CD4-positive, alpha-beta T cell treated with Interleukin-1 beta for 1 hour (primary cell): ENCODE results near the gene ATG4C.
"Not testable (repeated sequence)": the region's sequence is repeated elsewhere in the genome, so short reads cannot be mapped to it uniquely, and the experiment has no call there.

Experiments used
- DNase-seq, 2 donors: peaks; one replicate each; pipeline ENCODE4 v3.0.0-alpha.2; 2020 to 2022

ATG4C gene, protein sequence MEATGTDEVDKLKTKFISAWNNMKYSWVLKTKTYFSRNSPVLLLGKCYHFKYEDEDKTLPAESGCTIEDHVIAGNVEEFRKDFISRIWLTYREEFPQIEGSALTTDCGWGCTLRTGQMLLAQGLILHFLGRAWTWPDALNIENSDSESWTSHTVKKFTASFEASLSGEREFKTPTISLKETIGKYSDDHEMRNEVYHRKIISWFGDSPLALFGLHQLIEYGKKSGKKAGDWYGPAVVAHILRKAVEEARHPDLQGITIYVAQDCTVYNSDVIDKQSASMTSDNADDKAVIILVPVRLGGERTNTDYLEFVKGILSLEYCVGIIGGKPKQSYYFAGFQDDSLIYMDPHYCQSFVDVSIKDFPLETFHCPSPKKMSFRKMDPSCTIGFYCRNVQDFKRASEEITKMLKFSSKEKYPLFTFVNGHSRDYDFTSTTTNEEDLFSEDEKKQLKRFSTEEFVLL

DNA sequence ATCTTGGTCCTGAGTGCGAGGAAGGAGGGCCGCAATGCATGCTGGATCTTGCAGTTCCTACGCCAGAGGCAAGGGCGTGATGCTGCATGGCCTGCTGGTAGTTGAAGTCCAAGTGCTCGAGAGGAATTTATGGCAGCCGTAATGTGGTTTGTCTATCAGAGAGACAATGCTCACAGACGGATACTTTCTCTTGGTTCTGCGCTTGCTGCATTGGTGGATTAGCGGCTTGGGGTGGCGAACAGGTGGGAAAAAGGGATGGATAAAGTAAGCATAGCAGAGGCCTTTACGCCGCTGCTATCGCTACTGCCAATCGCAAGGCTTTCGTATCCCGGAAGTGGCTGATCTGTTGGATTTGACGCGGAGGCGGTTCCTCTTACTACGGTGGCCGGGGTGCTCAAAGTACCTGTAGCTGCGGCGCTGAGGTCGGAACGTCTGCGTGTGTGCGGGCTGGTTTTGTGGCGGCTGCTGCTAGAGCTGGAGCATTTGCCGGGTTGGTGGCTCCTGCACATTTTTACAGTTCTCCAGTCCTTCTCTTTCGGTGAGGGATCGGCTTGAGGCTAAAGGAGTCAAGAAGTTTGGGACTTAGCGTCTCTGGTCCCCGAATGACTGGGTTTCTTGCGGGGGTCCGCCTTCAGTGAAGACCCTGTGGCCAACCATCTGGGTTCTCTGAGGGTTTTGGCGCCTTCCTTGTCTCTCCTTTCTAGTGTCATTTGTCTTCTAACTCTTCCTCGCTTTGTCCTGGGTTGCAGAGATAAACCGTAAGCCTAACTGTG lies at the start of gene ATG4C:
TSS of gene ATG4C (plus strand) at position 397 of the 773 bp plus-strand sequence. CDS start 19,655 bp downstream, outside the sequence.
- peak; percentile 93 for DNase-seq

DNA sequence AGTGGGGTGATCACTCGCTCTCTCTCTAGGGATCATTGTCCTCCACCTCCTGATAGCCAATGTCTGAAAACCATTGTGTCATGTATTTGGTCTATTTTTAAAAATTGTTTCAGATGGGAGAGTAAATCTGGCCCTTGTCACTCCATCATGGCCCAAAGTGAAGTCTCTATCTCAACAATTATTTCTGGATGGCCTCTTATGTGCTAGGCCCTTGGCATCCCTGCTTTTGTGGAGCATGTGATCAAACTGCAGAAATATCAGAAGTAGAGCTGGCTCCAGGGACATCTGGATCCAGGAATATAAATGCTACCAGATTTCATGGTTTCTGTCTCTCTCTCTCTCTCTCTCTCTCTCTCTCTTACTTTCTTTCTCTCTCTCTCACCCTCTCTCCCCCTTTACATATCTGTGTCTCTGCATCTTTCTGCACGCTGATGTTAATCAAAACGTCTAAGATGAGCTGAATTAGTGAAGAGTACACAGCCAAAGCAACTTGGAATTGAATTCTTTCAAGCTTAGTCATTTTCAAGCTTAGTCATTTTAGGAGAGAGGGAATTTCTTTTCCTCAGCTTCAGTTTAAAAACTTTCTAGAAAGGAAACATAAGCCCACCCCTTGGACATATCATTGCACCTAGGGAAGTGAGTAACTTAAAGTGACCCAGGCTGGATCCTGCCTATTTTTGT lies 48.3 kb upstream of the ATG4C start:
- no peak for DNase-seq

DNA sequence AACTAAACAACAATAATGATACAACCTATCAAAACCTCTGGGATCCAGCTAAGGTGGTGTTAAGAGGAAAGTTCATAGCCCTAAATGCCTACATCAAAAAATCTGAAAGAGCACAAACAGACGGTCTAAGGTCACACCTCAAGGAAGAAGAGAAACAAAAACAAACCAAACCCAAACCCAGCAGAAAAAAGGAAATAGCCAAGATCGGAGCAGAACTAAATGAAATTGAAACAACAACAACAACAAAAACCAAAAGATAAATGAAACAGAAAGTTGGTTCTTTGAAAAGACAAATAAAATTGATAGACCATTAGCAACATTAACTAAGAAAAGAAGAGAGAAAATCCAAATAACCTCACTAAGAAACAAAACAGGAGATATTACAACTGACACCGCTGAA lies 43.2 kb upstream of the ATG4C start:
- DNase-seq: not testable (repeated sequence)

DNA sequence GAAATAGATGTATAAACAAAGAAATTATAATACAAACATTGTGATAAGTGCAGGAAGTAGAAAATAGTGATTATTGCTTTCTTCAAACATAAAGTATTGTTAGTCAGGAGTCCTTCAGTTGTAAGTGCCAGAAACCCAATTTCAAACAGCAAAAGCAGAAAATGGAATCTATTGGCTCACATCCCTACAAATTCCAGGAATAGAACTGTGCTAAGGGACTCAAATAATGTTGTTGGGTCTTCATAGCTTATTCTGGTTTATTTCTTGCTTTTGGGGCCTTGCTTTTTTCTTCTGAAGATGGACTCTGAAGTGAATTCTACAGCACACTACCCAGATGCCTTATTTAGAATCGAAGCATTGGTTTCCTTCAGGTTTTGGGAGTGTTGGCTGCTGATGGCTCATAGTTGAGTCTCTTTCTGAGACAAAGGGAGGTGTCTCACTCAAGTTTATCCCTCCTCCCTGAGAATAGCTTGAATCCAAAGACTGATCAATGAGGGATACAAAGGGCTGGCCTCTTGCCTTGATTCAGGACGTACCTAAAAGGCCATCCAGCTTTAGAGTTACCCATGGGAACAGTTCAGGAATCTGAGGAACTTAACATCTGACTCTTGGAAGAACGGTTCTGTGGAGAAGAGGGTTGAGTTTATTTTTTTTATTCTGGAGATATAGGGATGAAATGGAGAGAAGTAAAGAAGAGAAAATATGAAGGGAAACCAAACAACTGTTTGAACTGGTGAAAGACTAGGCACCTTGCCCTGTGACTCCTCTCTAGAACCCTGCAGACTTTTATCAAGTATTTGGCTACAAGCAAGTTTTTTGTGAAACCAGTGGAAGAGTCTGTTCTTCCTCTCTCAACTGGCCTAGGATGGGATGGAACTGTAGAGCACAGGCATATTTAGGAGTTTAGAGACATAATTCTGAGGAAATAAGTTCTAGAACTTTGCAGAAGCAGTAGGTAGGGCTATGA lies 39.0 kb upstream of the ATG4C start:
- no peak for DNase-seq

DNA sequence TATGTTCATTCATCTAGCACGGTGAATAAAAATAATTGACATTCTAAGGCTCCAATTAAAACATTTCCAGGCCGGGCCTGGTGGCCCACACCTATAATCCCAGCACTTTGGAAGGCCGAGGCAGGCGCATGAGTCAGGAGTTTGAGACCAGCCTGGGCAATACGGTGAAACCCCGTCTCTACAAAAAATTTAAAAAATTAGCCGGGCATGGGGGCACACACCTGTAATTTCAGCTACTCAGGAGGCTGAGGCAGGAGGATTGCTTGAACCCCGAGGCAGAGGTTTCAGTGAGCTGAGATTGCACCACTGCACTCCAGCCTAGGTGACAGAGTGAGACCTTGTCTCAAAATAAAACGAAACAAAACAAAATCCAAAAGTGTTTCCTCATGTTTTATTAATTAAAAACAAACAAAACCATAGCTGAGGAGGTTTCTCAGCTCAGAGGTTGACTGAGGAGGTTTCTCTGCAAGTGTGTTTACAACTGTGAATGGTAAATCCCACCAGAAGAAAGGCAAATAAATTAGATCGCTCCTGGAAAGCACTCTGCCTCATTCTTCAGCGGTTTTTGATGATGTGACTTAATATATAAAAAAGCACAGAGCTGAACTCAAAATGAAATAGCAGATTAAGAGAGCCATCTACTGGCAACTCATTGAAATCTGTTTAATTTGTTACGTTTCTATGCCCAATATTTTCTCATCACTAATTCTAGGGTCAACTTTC lies 37.7 kb upstream of the ATG4C start:
- peak in 1 of 2 donors; percentile 34 for DNase-seq

DNA sequence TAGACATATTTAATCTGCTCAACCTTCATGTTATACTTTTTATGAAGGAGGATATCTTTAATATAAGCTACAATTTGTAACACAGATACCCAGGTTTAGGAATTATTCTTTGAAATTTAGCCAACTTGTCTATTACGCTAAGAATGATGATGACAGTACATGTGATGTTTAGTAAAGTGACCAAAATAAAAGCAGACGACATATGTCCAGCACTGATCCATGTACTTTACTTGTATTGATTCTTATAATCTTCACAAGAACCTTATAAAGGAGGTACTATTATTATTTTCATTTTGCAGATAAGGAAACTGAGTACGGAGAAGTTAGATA lies 37.2 kb upstream of the ATG4C start:
- DNase-seq: no peak

DNA sequence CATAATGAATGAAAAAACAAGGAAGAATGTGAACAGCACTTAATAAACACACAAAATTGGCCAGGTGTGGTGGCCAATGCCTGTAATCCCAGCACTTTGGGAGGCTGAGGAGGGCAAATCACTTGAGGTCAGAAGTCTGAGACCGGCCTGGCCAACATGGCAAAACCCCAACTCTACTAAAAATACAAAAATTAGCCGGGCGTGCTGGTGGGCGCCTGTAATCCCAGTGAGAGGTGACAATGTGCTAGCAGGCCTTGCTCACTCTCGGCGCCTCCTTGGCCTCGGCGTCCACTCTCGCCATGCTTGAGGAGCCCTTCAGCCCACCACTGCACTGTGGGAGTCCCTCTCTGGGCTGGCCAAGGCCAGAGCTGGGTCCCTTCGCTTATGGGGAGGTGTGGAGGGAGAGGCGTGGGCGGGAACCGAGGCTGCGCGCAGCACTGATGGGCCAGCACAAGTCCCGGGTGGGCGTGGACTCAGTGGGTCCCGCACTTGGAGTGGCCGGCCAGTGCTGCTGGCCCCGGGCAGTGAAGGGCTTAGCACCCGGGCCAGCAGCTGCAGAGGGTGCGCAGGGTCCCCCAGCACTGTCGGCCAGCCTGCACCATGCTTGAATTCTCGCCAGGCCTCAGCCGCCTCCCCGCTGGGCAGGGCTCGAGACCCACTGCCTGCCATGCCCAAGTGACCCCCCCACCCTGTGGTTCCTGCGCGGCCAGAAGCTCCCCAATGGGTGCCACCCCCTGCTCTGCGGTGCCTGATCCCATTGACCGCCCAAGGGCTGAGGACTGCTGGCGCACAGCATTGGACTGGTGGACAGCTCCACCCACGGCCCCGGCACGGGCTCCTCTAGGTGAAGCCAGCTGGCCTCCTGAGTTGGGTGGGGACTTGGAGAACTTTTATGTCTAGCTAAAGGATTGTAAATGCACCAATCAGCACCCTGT lies 30.6 kb upstream of the ATG4C start:
- DNase-seq: no peak

DNA sequence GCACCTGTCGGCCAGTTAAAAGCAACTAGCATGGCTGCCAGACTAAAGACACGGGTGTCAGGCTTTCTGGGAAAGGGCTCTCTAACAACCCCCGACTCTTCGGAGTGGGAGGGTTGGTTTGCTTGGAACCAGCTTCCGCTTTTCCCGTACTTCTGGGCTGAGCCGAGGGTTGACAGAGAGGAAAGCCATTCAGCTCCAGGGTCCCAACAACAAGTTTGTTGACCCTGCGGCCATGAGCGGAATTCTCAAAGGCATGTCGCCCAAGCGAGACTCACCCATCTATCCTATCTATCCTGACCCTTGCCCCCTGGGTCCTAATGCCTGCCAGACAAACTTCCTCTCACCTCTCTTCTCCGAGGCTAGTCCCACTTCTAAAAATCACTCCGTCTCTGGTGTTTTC lies 29.0 kb upstream of the ATG4C start:
- DNase-seq: not testable (repeated sequence)

DNA sequence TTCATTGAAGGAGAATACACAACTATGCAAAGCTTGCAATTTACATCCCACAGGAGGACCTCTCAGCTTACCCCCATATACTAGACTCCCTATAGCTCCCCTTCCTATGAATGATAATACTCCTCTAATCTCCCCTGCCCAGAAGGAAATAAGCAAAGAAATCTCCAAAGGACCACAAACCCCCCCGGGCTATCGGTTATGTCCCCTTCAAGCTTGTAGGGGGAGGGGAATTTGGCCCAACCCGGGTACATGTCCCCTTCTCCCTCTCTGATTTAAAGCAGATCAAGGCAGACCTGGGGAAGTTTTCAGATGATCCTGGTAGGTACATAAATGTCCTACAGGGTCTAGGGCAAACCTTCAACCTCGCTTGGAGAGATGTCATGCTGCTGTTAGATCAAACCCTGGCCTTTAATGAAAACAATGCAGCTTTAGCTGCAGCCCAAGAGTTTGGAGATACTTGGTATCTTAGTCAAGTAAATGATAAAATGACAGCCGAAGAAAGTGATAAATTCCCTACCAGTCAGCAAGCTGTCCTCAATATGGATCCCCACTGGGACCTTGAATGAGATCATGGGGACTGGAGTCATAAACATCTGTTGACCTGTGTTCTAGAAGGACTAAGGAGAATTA lies 27.6 kb upstream of the ATG4C start:
- not testable (repeated sequence) for DNase-seq

DNA sequence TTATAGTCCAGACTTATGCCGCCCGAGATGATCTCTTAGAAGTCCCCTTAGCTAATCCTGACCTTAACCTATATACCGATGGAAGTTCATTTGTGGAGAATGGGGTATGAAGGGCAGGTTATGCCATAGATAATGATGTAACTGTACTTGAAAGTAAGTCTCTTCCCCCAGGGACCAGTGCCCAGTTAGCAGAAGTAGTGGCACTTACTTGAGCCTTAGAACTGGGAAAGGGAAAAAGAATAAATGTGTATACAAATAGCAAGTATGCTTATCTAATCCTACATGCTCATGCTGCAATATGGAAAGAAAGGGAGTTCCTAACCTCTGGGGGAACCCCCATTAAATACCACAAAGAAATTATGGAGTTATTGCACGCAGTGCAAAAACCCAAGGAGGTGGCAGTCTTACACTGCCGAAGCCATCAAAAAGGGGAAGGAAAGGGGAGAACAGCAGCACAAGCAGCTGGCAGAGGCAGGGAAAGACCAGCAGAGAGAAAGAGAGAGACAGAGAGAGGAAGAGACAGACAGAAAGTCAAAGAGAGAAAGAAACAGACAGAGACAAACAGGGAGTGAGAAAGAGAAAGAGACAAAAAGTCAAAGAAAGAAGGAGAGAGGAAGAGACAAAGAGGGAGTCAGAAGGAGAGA lies 24.6 kb upstream of the ATG4C start:
- peak in 1 of 2 donors; percentile 9 for DNase-seq

DNA sequence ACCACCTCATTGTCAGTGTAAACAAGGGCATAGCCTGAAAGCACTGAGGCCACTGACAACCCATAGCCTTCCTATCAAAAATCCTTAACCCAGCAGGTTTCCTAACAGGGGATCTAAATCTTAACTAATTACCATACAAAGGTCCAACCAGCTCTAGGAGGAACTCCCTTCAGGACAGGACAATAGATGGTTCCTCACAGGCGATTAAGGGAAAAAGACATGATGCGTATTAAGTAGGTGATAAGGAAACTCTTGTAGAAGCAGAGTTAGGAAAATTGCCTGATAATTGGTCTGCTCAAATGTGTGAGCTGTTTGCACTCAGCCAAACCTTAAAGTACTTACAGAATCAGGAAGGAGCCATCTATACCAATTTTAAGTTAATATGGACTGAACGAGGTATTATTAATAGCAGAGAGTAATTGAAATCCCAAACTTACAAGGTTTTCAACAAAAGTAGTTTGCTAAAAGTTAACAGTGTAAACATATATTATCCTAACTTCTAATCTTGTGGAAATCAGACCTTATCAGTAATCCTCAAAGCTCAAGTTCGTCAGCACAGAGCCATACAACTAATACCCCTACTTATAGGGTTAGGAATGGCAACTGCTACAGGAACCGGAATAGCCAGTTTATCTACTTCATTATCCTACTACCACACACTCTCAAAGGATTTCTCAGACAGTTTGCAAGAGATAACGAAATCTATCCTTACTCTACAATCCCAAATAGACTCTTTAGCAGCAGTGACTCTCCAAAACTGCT lies 23.7 kb upstream of the ATG4C start:
- not testable (repeated sequence) for DNase-seq

DNA sequence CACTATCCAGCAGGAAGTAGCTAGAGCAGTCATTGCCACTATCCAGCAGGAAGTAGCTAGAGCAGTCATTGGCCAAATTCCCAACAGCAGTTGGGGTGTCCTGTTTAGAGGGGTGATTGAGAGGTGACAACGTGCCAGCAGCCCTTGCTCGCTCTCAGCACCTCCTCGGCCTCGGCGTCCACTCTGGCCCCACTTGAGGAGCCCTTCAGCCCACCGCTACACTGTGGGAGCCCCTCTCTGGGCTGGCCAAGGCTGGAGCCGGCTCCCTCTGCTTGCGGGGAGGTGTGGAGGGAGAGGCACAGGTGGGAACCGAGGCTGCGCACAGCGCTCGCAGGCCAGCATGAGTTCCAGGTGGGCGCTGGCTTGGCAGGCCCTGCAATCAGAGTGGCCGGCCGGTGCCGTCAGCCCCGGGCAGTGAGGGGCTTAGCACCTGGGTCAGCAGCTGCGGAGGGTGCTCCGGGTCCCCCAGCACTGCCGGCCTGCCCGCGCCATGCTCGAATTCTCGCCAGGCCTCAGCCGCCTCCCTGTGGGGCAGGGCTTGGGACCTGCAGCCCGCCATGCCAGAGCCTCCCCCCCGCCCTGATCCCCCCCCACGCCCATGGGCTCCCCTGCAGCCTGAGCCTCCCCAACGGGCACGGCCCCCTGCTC lies 22.6 kb upstream of the ATG4C start:
- DNase-seq: not testable (repeated sequence)

DNA sequence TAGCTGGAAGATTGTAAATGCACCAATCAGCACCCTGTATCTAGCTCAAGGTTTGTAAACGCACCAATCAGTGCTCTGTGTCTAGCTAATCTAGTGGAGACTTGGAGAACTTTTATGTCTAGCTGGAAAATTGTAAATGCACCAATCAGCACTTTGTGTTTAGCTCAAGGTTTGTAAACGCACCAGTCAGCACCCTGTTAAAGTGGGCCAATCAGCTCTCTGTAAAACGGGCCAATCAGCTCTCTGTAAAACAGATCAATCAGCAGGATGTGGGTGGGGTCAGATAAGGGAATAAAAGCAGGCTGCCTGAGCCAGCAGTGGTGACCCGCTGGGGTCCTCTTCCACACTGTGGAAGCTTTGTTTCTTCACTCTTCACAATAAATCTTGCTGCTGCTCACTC lies 21.9 kb upstream of the ATG4C start:
- not testable (repeated sequence) for DNase-seq

DNA sequence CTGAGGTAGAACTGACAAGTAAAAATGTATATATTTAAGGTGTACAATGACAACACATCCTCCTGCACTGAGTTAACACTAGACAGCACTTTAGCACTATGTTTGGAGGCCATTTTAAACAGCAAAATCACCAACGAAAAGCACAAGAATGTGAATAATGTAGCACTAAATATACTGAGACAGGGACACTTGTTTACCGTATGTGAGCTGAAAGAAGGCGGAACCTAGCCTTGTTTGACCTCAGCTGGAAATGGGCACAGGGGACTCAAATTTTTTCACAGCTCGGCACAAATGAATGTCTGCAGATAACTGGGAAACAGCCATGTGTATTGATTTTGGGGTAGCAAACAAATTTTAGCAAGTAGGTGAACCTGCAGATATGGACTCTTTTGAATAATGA lies 18.0 kb upstream of the ATG4C start:
- no peak for DNase-seq

DNA sequence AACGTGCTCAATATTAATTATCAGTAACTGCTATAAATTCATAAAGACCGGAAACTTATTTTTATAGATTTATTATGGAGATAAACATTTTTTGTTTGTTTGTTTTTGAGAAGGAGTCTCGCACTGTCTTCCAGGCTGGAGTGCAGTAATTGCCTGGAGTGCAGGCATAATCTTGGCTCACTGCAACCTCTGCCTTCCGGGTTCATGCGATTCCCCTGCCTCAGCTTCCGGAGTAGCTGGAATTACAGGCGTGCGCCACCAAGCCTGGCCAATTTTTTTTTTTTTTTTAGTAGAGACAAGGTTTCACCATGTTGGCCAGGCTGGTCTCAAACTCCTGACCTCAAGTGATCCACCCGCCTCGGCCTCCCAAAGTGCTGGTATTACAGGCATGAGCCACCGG lies 15.4 kb upstream of the ATG4C start:
- DNase-seq: not testable (repeated sequence)

DNA sequence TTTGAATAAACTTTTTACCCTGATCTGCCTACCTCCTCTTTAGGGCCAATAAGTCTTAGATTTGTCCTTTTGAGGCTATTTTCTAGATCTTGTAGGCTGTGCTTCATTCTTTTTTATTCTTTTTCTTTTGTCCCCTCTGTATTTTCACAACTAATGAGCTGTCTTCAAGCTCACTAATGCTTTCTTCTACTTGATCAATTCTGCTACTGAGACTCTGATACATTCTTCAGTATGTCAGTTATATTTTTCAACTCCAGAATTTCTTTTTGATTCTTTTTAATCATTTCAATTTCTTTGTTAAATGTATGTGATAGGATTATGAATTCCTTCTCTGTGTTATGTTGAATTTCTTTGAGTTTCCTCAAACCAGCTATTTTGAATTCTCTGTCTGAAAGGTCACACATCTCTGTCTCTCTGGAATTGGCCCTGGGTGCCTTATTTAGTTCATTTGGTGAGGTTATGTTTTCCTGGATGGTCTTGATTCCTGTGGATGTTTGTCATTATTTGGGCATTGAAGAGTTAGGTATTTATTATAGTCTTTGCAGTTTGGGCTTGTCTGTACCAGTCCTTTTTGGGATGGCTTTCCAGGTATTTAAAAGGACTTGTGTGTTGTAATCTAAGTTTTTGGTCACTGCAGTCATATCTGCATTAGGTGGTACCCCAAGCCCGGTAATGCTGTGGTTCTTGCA lies 11.2 kb upstream of the ATG4C start:
- no peak for DNase-seq

DNA sequence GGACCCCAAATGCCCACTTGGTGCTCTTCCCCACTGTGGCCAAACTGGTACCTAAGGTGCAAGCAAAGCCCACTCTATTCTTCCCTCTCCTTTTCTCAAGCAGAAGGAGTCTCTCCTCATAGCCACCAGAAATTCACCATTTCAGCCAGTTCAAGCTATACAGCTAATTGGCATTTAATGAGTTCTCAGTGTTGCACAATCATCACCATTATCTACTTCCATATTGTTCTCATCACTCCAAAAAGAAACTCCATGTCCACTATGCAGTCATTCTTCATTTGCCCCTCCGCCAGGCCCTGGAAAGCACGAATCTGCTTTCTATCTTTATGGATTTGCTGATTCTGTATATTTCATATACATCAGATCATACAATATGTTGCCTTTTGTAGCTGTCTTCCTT lies 9.9 kb upstream of the ATG4C start:
- no peak for DNase-seq
